Endothelial cell of umbilical vein (primary cell): ENCODE measurements around the gene KIF19. TPM values are rescaled to one million over a fixed set of nuclear protein-coding genes. Genes with fewer than 3 reads are reported as not detected.

Experiments used
- BruUV-seq: library from RNA; stranded (reverse); fragments of 400-500 nt; replicated peaks from 2 replicates; lab custom pipeline; 2021; lab: Mats Ljungman, UMichigan
- CTCF ChIA-PET: fragments of 300-600, 350-600 bp; sonication (Branson Sonifier 250); formaldehyde crosslinking; loops from one replicate; lab custom pipeline; 2021; ENCODE audit warnings: antibody characterized with exemption, inconsistent platforms; lab: Charles Lee
- POLR2A ChIA-PET: fragments of 300-600, 350-600 bp; sonication (Branson Sonifier 250); formaldehyde crosslinking; loops from one replicate; lab custom pipeline; 2021; ENCODE audit warnings: antibody characterized with exemption, inconsistent platforms; lab: Charles Lee
- DNase-seq: peaks from one replicate; pipeline ENCODE4 v3.0.0-alpha.2; 2011; ENCODE audit warnings: low read depth, low spot score
- FAIRE-seq: peaks from 2 replicates; lab custom pipeline; 2011; peaks lifted over from hg19 to GRCh38; lab: Jason Lieb, UNC
- H2AFZ ChIP-seq: 2 replicates; pipeline ENCODE4 v1.6.0; 2012; ENCODE audit warnings: low read depth, low read length, control low read depth, inconsistent platforms
- H3K27ac ChIP-seq: 2 replicates; pipeline ENCODE4 v1.5.1; 2011; ENCODE audit warnings: low read depth, mild to moderate bottlenecking, control low read depth, low read length, moderate library complexity; ENCODE audit not compliant: insufficient read depth
- H3K27me3 ChIP-seq, 2 experiments: 2 replicates each; pipeline versions ENCODE4 v1.6.0 to v1.6.1; 2011; ENCODE audit warnings: low read length in 2 of 2, mixed read lengths in 1 of 2; ENCODE audit not compliant: control insufficient read depth in 2 of 2, insufficient read depth in 2 of 2
- H3K36me3 ChIP-seq, 2 experiments: 2 replicates in 1 of 2; 3 replicates in 1 of 2; pipeline ENCODE4 v1.5.1; 2011; ENCODE audit warnings: low read length in 2 of 2, mild to moderate bottlenecking in 1 of 2, moderate library complexity in 1 of 2; ENCODE audit not compliant: control insufficient read depth in 2 of 2, insufficient read depth in 2 of 2; ENCODE audit errors: extremely low read depth in 1 of 2
- H3K4me1 ChIP-seq: 3 replicates; pipeline ENCODE4 v1.5.1; 2011; ENCODE audit warnings: mild to moderate bottlenecking, low read length; ENCODE audit not compliant: control insufficient read depth, insufficient read depth; ENCODE audit errors: extremely low read depth
- H3K4me2 ChIP-seq: 2 replicates; pipeline ENCODE4 v1.6.1; 2011; ENCODE audit warnings: low read length, control low read depth, mixed read lengths; ENCODE audit not compliant: insufficient read depth
- H3K4me3 ChIP-seq, 3 experiments: fragments of 200-600 bp in 1 of 3; sonication (generic), shearing (Covaris generic) in 1 of 3; replicated peaks in 1 of 3; 2 replicates each; pipeline ENCODE4 v1.5.1; 2011 to 2016; ENCODE audit warnings: control low read depth in 3 of 3, low read length in 3 of 3, mild to moderate bottlenecking in 2 of 3, inconsistent platforms in 1 of 3, low read depth in 1 of 3, moderate library complexity in 1 of 3; ENCODE audit not compliant: insufficient read depth in 1 of 3
- H3K79me2 ChIP-seq: 2 replicates; pipeline ENCODE4 v1.6.0; 2012; ENCODE audit warnings: low read length, inconsistent platforms; ENCODE audit not compliant: control insufficient read depth, insufficient read depth
- H3K9ac ChIP-seq: replicated peaks from 2 replicates; pipeline ENCODE3; 2011; ENCODE audit warnings: low read length, control low read depth; ENCODE audit not compliant: insufficient read depth; ENCODE audit errors: extremely low read depth
- H3K9me1 ChIP-seq: replicated peaks from 3 replicates; pipeline ENCODE4 v1.6.0; 2011; ENCODE audit warnings: mild to moderate bottlenecking, low read length; ENCODE audit not compliant: control insufficient read depth, insufficient read depth; ENCODE audit errors: extremely low read depth
- H3K9me3 ChIP-seq: replicated peaks from 2 replicates; pipeline ENCODE4 v1.5.1; 2012; ENCODE audit warnings: low read length, inconsistent platforms; ENCODE audit not compliant: control insufficient read depth, insufficient read depth
- H4K20me1 ChIP-seq: replicated peaks from 2 replicates; pipeline ENCODE3; 2011; ENCODE audit warnings: mild to moderate bottlenecking, low read length; ENCODE audit not compliant: control insufficient read depth, insufficient read depth; ENCODE audit errors: extremely low read depth
- EZH2 ChIP-seq: IDR thresholded peaks from 2 replicates; pipeline ENCODE4 v1.6.1; 2012; ENCODE audit warnings: borderline replicate concordance, low read depth, mild to moderate bottlenecking, moderate library complexity, low read length, inconsistent platforms; ENCODE audit not compliant: severe bottlenecking
- FOS ChIP-seq: IDR thresholded peaks from 2 replicates; pipeline ENCODE4 v1.6.1; 2011; ENCODE audit warnings: mild to moderate bottlenecking, low read length, moderate library complexity, borderline replicate concordance; ENCODE audit not compliant: insufficient read depth
- GATA2 ChIP-seq: IDR thresholded peaks from 2 replicates; pipeline ENCODE4 v1.7.0; 2011; ENCODE audit warnings: low read depth, mild to moderate bottlenecking, moderate library complexity, mixed read lengths, low read length; ENCODE audit not compliant: insufficient read length, insufficient read depth
- JUN ChIP-seq: IDR thresholded peaks from 2 replicates; pipeline ENCODE4 v1.6.1; 2011; ENCODE audit warnings: borderline replicate concordance, low read depth; ENCODE audit not compliant: insufficient read length, insufficient read depth
- MYC ChIP-seq: IDR thresholded peaks from one replicate; pipeline ENCODE4 v1.6.1; 2011; ENCODE audit warnings: mild to moderate bottlenecking, low read depth, low read length
- POLR2A ChIP-seq: IDR thresholded peaks from 2 replicates; pipeline ENCODE4 v1.6.1; 2012; ENCODE audit warnings: low read depth, mild to moderate bottlenecking, control low read depth, low read length
- POLR2AphosphoS5 ChIP-seq: IDR thresholded peaks from 2 replicates; pipeline ENCODE4 v1.6.1; 2012; ENCODE audit warnings: low read depth, mild to moderate bottlenecking, control low read depth, low read length, moderate library complexity; ENCODE audit not compliant: insufficient read depth
- dilution Hi-C: fragments of 300-500 bp; cut with MboI; formaldehyde crosslinking; loops from one replicate; pipeline ENCODE4 v1.15.0; 2019; ENCODE audit warnings: low sequenced_read_pairs; ENCODE audit not compliant: extremely low pct_ligation_motif_present
- intact Hi-C: fragments of 100-400 bp; cut with micrococcal nuclease; formaldehyde crosslinking; loops from one replicate; pipeline ENCODE4 v1.10.0; 2022
- polyA plus RNA-seq, 4 experiments: library from polyadenylated mRNA; depleted of rRNA in 3 of 4; stranded (reverse) in 3 of 4; unstranded in 1 of 4; fragments of >200 nt; gene quantifications; 2 replicates each; pipeline versions ENCODE4 v1.2.1 to v1.2.3, GENCODE V29; 2011 to 2012; ENCODE audit warnings: missing spikeins in 1 of 4
- total RNA-seq: library from RNA; stranded (reverse); gene quantifications from 2 replicates; pipeline ENCODE4 v1.2.3, GENCODE V29; 2021
- TF ChIP-seq, protein P1 (sequence below), 2 donors: IDR thresholded peaks; 1 replicate in 1 of 2; 2 replicates in 1 of 2; pipeline ENCODE4 v1.5.1; 2011; ENCODE audit warnings: low read length in 2 of 2, mild to moderate bottlenecking in 2 of 2, moderate library complexity in 2 of 2, control low read depth in 1 of 2, inconsistent platforms in 1 of 2, low read depth in 1 of 2; ENCODE audit not compliant: insufficient read depth in 1 of 2; ENCODE audit errors: extremely low read depth in 1 of 2
- TF ChIP-seq, protein P2 (sequence below): IDR thresholded peaks from 2 replicates; pipeline ENCODE4 v1.6.1; 2011; ENCODE audit not compliant: insufficient read depth, insufficient read length

KIF19 gene
- total and polyA plus RNA-seq, 2 donors (not counting 3 experiments of a cell fraction or from before 2014, with no cell fraction given) = 0.10 to 0.84 TPM

DNA sequence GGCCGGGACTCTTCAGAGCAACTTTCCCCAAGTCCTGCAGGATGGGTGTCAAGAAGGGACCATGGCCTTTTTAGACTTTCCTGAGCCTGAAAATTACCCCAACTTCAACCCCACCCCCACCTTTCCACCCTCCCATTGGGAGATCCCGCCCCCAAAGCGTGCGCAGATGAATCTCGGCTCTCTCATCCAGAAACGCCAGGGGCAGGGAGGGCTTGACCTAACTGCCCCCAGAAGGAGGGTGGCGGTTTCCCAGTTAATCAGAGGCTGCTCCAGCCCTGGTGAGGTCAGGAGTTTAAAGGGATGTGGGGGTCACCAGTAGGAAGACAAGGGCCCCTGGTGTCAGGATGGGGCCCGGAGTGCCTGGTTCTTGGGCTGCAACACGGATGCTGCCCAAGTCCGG lies 480 bp downstream of the KIF19 start:
- ChIA-PET POLR2A (interaction anchor here (0.6 kb wide), 1 partner anchor 265 kb away, joined by 3 read pairs; no protein-coding TSS in a partner anchor), CTCF (interaction anchor here (2.7 kb wide), 1 partner anchor 26 kb away, joined by 8 read pairs; no protein-coding TSS in a partner anchor)
- Histone ChIP-seq H3K27me3 (peaks cover 0 to 4% of the 10 kb centered on the region in 2 experiments), H3K9me1 (no peaks in the 10 kb centered on the region), H3K9me3 (no peaks in the 10 kb centered on the region), H4K20me1 (no peaks in the 10 kb centered on the region), H3K79me2 (no peaks in the 10 kb centered on the region), H2AFZ (no peak overlapping the region), H3K4me1 (peaks cover 2% of the 10 kb centered on the region), H3K27ac (no peak overlapping the region), H3K9ac (no peak overlapping the region), H3K36me3 (no peaks in the 10 kb centered on the region), H3K4me2 (no peak overlapping the region), H3K4me3 (no peak overlapping the region)
- TF ChIP-seq EZH2 = peak; percentile 5
- no peak for TF ChIP-seq GATA2
- no peak for DNase-seq
- intact Hi-C loops (no loop called here), dilution Hi-C loops (no loop called here)
- BruUV-seq = no TSS peak
- no peak for FAIRE-seq

DNA sequence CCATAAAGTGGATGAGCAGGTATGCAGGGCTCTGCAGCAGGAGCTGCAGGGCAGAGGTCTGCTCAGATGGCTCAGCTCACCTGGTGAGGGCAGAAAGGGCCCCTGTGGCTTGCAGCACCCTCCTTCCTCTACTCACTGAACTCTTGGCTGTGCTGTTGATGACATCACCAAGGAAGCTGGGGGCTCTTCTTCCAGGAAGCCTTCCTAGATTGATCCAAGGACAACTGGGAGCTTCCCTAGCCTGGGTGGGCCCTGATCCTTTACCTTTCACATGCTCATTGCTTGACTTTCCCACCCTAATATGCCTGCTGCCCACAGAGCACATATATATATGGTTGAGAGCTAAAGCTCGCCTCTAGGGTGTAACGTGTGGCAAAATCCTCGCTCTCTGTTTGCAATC lies 2.5 kb downstream of the KIF19 start:
- no peak overlapping the region for H3K4me2 ChIP-seq
- dilution Hi-C loops = no loop called here
- peaks cover 0 to 4% of the 10 kb centered on the region in 2 experiments for H3K27me3 ChIP-seq
- no peaks in the 10 kb centered on the region for H3K36me3 ChIP-seq
- ChIA-PET POLR2A (no interaction called here), CTCF (interaction anchor here (1.4 to 2.7 kb wide), 2 partner anchors 28 to 40 kb away, joined by 5 to 8 read pairs; partner anchors contain the start of gene GPR142)
- TF ChIP-seq, protein P1, sequence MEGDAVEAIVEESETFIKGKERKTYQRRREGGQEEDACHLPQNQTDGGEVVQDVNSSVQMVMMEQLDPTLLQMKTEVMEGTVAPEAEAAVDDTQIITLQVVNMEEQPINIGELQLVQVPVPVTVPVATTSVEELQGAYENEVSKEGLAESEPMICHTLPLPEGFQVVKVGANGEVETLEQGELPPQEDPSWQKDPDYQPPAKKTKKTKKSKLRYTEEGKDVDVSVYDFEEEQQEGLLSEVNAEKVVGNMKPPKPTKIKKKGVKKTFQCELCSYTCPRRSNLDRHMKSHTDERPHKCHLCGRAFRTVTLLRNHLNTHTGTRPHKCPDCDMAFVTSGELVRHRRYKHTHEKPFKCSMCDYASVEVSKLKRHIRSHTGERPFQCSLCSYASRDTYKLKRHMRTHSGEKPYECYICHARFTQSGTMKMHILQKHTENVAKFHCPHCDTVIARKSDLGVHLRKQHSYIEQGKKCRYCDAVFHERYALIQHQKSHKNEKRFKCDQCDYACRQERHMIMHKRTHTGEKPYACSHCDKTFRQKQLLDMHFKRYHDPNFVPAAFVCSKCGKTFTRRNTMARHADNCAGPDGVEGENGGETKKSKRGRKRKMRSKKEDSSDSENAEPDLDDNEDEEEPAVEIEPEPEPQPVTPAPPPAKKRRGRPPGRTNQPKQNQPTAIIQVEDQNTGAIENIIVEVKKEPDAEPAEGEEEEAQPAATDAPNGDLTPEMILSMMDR (IDR thresholded peaks at IDR 0.05; ENCODE audit: extremely low read depth in 1 of 2, insufficient read depth in 1 of 2, low read depth in 1 of 2, low read length in 2 of 2) = no peak
- TF ChIP-seq GATA2 = no peak
- TF ChIP-seq JUN = no peak
- no peak for TF ChIP-seq FOS
- TF ChIP-seq, protein P2, sequence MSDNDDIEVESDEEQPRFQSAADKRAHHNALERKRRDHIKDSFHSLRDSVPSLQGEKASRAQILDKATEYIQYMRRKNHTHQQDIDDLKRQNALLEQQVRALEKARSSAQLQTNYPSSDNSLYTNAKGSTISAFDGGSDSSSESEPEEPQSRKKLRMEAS = no peak
- TF ChIP-seq POLR2AphosphoS5 = no peak
- TF ChIP-seq MYC = no peak
- no peak for TF ChIP-seq POLR2A
- no peak for TF ChIP-seq EZH2
- H3K9ac ChIP-seq = no peak overlapping the region
- H3K27ac ChIP-seq = no peak overlapping the region
- no TSS peak for BruUV-seq
- no peak for FAIRE-seq
- peaks cover 2% of the 10 kb centered on the region for H3K4me1 ChIP-seq
- intact Hi-C loops = no loop called here
- DNase-seq = no peak
- no peaks in the 10 kb centered on the region for H4K20me1 ChIP-seq
- no peak overlapping the region for H3K4me3 ChIP-seq
- H3K9me3 ChIP-seq = no peaks in the 10 kb centered on the region
- H3K79me2 ChIP-seq = no peaks in the 10 kb centered on the region
- no peaks in the 10 kb centered on the region for H3K9me1 ChIP-seq
- no peak overlapping the region for H2AFZ ChIP-seq
